ENCODE measurements around the gene ANKRD36.
"Not testable (repeated sequence)": the region's sequence is repeated elsewhere in the genome, so short reads cannot be mapped to it uniquely, and the experiment has no call there.

ANKRD36 gene

DNA sequence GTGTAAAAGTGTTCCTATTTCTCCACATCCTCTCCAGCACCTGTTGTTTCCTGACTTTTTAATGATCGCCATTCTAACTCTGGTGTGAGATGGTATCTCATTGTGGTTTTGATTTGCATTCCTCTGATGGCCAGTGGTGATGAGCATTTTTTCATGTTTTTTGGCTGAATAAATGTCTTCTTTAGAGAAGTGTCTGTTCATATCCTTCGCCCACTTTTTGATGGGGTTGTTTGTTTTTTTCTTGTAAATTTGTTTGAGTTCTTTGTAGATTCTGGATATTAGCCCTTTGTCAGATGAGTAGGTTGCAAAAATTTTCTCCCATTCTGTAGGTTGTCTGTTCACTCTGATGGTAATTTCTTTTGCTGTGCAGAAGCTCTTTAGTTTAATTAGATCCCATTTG is 16.1 kb downstream of the ANKRD36 start:
- DNase-seq, result not testable (repeated sequence)

DNA sequence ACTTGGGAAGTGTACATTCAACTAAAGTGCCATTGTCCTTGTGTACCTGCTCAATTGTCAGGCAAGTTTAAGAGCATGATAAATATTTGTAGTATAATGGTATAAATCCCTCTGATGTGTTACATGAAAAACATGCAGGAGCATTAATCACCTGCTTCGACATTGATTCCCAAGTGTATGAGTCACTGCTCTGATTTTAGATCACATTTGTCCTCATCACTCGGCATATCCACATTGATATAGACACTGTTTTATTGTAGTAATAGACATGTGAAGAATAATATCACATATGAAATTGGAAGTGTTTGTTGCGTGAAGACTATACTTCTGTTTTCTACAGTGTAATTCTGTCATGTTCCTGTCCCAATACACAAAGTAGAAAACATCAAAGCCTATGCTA is 31.1 kb downstream of the ANKRD36 start:
- DNase-seq, result not testable (repeated sequence)

DNA sequence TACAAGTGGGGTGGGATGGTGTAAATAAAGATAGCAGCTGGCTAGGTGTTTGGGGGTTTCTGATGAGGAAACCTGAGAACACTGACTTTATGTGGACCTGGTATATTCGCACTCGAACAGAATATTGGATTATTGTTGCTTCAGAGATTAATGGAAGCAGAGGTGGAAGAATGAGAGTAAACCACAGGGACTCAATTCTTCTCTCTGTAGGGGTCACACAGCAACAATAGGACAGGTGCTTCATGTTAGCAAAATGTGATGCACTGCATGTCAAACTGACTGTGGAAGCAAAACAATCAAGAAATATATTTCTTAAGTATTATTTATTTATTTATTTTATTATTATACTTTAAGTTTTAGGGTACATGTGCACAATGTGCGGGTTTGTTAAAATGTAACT is 53.6 kb downstream of the ANKRD36 start:
- DNase-seq, result not testable (repeated sequence)

DNA sequence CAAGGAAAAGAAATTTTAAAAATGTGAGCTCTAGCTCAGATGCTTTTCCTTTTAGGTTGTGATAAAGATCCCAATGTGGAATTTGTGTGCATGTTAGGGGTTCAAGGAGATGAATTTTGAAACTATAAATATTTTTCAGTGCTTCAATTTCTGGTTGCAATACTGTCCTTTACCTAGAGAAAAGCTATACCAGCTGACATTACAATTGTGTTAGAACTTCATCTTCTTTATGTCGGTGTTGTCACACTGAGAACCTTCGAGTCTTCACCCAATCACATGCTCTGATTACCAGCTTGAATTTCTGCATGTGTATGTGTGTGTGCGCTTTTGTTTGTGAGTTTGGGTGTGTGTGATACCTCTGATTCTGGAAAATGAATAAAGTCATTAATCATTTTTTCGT is 55.0 kb downstream of the ANKRD36 start:
- not testable (repeated sequence) for DNase-seq

DNA sequence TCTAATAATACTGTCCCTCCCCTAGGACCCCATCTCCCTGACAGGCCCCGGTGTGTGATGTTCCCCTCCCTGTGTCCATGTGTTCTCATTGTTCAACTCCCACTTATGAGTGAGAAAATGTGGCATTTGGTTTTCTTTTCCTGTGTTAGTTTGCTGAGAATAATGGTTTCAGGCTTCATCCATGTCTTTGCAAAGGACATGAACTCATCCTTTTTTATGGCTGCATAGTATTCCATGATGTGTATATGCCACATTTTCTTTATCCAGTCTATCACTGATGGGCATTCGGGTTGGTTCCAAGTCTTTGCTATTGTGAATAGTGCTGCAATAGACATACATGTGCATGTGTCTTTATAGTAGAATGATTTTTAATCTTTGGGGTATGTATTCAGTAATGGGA is 55.6 kb downstream of the ANKRD36 start:
- DNase-seq, result not testable (repeated sequence)

DNA sequence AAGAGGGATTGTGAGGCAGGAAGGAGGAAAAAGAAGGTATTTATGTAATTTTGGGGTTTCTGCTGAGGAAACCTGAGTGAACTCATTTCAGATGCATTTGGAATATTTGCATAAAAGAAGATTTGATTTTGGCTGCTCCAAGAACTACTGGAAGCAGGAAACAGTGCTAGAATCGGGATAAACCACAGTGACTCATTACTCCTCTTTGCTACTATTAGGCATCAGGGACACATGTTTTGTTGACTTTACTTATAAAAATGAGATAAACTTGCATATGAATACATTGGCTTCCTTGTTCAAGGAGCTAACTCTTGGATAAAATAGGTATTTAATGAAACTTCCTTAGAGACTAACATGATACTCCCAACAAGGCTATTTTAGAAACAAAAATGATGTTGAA is 67.4 kb downstream of the ANKRD36 start:
- DNase-seq, result not testable (repeated sequence)

DNA sequence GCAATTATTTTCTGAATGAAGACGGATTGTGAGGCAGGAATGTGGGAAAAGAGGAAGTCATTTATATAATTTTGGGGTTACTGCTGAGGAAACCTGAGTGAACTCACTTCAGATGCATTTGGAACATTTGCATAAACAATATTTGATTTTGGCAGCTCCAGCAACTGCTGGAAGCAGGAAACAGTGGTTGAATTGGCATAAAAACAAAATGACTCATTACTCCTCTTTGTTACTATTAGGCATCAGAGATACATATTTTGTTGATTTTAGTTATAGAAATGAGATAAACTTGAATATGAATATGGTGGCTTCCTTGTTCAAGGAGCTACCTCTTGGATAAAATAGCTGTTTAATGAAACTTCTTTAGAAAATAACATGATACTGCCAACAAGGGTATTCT is 82.4 kb downstream of the ANKRD36 start:
- DNase-seq, result not testable (repeated sequence)

DNA sequence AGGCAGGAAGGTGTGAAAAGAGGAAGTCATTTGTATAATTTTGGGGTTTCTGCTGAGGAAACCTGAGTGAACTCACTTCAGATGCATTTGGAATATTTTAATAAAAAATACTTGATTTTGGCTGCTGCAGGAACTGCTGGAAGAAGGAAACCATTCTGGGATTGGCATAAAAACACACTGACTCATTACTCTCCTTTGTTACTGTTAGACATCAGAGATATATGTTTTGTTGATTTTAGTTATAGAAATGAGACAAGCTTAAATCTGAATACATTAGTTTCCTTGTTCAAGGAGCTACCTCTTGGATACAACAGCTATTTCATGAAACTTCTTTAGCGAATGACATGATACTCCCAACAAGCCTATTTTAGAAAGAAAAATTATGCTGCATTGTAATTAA is 84.3 kb downstream of the ANKRD36 start:
- DNase-seq, result not testable (repeated sequence)

DNA sequence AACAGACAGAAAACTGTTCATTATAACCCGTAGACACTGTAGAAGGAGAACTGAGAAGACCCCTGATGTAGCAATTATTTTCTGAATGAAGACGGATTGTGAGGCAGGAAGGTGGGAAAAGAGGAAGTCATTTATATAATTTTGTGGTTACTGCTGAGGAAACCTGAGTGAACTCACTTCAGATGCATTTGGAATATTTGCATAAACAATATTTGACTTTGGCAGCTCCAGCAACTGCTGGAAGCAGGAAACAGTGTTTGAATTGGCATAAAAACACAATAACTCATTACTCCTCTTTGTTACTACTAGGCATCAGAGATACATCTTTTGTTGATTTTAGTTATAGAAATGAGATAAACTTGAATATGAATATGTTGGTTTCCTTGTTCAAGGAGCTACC is 87.9 kb downstream of the ANKRD36 start:
- not testable (repeated sequence) for DNase-seq

DNA sequence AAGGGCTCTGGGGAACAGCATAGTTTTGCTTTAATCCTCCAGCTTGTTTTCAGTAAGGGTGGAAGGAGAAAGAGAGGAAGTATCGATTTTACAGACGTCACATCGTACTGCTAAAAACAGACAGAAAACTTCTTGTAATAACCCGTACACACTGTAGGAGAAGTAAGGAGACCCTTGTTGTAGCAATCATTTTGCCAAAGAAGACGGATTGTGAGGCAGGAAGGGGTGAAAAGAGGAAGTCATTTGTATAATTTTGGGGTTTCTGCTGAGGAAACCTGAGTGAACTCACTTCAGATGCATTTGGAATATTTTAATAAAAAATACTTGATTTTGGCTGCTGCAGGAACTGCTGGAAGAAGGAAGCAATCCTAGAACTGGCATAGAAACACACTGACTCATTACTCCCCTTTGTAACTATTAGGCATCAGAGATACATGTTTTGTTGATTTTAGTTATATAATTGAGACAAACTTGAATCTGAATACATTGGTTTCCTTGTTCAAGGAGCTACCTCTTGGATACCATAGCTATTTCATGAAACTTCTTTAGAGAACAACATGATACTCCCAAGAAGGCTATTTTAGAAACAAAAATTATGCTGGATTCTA is 89.8 kb downstream of the ANKRD36 start:
- not testable (repeated sequence) for DNase-seq

DNA sequence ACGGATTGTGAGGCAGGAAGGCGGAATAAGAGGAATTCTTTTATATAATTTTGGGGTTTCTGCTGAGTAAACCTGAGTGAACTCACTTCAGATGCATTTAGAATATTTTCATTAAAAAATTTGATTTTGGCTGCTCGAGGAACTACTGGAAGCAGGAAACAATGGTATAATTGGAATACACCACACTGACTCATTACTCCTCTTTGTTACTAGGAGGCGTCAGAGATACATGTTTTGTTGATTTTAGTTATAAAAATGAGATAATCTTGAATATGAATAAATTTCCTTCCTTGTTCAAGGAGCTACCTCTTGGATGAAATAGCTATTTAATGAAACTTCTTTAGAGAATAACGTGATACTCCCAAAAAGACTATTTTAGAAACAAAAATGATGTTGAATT is 97.4 kb downstream of the ANKRD36 start:
- DNase-seq, result no peak

DNA sequence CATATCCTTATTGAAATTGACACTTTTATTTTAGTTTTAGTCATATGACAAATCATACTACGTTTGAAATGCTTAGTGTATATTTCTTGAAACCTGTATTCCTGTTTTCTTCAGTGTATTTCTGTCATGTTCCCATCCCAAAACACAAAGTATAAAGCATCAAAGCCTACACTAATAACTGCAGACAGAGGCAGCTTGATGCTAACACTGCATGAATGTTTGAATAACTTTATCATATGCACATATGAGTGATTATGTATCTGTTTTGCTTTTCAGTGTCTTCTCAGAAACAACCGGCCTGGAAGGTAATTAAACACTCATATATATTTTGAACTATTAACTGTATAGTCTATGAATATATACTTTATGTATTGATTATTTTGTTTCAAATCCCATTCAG is 102.1 kb downstream of the ANKRD36 start:
- DNase-seq, result not testable (repeated sequence)

DNA sequence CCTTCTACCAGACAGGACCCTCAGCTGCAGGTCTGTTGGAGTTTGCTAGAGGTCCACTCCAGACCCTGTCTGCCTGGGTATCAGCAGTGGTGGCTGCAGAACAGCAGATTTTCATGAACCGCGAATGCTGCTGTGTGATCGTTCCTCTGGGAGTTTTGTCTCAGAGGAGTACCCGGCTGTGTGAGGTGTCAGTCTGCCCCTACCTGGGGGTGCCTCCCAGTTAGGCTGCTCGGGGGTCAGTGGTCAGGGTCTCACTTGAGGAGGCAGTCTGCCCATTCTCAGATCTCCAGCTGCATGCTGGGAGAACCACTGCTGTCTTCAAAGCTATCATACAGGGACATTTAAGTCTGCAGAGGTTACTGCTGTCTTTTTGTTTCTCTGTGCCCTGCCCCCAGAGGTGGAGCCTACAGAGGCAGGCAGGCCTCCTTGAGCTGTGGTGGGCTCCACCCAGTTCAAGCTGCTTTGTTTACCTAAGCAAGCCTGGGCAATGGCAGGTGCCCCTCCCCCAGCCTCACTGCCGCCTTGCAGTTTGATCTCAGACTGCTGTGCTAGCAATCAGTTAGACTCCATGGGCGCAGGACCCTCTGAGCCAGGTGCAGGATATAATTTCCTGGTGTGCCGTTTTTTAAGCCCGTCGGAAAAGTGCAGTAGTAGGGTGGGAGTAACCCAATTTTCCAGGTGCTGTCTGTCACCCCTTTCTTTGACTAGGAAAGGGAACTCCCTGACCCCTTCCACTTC is 118.1 kb downstream of the ANKRD36 start:
- DNase-seq, result not testable (repeated sequence)

DNA sequence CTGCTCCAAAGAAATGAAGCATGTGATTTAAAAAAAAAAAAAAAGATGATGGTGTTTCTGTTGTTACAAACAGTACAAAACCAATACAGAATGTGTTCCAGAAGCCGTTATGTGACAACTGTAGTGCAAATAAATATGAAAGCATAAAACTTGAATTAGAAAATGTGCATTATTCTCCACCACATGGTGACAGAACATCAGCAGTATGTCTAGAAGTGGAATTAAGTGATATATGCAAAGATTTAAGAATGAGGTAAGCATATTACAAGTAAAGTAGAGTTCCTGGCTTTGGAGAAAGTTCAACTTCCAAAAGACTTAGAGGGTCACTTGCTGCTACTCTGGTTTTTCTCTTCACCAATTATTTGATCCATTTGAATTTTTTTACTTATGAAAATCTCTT is 120.0 kb downstream of the ANKRD36 start:
- DNase-seq, result not testable (repeated sequence)

DNA sequence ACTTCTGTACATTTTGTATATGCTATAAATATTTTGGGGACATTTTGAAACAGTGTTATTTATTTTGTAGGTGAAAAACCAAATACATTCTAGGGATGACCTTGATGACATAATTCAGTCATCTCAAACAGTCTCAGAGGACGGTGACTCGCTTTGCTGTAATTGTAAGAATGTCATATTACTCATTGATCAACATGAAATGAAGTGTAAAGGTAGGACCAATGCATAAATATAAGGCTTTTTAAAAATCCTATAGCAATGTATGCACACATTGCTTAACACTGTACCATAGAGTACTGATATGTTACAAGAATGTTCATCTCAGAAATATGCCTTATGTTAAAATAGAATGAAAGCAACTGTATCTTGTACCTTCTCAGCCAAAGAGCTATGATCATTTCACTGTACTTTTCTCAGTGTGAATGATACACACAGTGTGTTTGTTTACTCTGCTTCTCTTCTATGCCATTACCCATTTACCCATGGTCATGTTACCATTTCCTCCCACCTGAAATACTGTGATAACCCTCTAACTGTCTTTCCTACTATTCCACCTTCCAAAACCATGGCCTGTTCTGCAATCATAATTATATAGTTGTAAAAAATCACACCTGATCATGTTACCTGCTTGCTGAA is 120.8 kb downstream of the ANKRD36 start:
- DNase-seq, result not testable (repeated sequence)

DNA sequence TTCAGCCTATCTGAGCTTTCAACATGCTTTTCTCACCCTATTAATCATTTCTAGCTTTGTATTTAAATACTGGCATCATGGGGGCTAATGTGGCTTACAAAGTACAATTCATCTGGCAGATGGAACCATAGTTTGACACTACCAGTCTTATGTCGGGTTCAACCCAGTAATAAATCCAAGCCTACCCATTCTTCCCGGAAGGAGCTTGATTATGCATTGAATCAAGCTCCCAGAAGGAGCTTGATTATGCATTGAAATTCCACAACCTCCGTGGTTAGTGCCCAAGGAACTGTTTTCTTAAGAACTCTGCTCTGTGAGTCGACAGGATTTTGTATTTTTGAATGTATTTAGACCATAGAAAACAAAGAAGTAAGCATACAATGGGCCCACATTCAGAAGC is 148.2 kb downstream of the ANKRD36 start:
- not testable (repeated sequence) for DNase-seq

DNA sequence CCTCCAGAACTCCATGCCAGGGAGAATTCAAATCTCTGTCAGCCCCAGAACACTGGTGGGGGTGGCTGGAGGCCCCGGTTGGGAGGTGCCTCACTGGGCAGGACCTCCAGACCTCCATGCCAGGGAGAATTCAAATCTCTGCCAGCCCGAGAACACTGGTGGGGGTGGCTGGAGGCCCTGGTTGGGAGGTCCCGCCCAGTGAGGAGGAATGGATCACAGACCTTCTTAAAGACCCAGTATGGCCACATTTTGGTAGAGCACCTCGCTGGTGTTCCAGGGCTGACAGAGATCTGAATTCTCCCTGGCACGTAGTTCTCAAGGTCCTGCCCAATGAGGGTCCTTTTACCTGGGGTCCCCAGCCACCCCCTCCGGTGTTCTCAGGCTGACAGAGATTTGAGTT is 153.5 kb downstream of the ANKRD36 start:
- not testable (repeated sequence) for DNase-seq

DNA sequence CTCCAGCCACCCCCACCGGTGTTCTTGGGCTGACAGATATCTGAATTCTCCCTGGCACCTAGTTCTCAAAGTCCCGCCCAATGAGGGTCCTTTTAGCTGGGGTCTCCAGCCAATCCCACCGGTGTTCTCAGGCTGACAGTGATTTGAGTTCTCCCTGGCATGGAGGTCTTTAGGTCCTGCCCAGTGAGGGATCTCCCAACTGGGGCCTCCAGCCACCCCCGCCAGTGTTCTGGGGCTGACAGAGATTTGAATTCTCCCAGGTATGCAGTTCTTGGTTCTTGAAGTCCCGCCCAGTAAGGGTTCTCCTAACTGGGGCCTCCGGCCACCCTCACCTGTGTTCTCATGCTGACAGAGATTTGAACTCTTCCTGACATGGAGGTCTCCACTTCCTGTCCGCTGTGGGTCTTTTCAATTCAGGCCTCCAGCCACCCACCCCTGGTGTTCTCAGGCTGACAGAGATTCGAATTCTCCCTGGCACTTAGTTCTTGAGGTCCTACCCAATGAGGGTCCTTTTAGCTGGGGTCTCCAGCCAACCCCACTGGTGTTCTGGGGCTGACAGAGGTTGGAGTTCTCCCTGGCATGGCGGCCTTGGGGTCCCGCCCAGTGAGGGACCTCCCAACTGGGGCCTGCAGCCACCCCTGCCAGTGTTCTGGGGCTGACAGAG is 154.6 kb downstream of the ANKRD36 start:
- DNase-seq, result no peak

DNA sequence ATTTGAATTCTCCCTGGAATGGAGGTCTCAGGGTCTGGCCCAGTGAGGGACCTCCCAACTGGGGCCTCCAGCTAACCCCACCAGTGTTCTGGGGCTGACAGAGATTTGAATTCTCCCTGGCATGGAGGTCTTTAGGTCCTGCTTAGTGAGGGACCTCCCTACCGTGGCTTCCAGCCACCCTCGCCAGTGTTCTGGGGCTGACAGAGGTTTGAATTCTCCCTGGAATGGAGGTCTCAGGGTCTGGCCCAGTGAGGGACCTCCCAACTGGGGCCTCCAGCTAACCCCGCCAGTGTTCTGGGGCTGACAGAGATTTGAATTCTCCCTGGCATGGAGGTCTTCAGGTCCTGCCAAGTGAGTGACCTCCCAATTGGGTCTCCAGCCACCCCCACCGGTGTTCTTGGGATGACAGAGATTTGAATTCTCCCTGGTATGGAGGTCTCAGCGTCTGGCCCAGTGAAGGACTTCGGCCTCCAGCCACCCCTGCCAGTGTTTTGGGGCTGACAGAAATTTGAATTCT is 155.2 kb downstream of the ANKRD36 start:
- DNase-seq, result not testable (repeated sequence)

DNA sequence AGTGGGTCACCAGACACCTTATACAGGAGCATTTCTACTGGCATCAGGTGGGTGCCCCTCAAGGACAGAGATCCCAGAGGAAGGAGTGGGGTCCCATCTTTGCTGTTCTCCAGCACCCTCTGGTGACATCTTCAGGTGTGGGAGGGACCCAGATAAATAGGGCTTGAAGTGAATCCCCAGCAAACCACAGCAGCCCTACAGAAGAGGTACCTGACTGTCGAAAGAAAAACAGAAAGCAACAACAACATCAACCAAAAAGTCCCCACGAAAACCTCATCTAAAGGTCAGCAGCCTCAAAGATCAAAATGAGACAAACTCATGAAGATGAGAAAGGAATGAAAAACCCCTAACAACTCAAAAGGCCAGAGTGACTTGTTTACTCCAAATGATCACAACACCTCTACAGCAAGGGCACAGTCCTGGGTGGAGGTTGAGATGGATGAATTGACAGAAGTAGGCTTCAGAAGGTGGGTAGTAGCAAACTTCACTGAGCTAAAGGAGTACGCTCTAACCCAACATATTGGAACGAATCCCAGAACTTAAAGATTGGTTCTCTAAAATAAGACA is 163.4 kb downstream of the ANKRD36 start:
- not testable (repeated sequence) for DNase-seq

DNA sequence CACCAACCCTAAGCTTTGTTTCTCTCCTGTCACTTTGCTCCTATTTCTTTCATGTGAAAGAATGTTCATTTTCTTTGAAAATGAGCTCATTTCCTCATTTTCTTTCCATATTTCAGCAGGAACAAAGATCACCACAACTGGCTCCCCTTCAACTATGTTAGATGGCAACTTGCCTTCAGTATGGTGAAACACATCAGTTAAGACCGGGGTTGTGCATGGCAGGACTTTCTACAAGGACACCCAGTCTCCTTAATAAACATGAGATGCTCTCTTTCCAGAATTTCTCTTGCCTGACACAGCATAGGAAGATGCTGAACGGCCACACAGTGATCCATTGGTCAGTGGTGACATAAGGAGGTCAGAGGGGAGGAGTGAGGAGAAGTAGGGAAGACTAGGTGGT is 172.2 kb downstream of the ANKRD36 start:
- DNase-seq, result not testable (repeated sequence)

DNA sequence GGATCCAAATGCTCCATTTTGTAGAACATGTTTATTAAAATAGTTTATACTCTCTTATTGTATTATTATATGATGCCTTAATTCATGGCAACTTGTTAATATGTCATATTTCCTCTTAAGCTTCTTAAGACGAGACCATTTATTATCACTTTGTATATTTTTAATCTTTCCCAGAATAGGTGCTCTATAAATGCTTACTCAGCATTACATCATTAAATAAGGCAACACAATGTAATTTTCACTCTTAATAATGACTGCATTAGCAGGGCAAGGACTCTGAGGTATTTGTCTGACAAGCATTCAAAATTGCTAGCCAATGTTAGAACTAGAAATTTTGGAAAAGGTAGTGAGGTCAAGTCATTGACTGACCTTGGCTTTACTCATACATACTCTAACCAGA is 180.7 kb downstream of the ANKRD36 start:
- not testable (repeated sequence) for DNase-seq

Data from suppressor macrophage treated with lipopolysaccharide for 4 hours (primary cell).